GM12891 (cell line): Measurements from ENCODE around the gene FAHD1.
"Not testable (repeated sequence)": the region's sequence is repeated elsewhere in the genome, so short reads cannot be mapped to it uniquely, and the experiment has no call there.

Experiments used
- DNase-seq: peaks from one replicate; pipeline ENCODE4 v3.0.0; 2011; ENCODE audit warnings: low spot score; ENCODE audit not compliant: insufficient read length
- FAIRE-seq: peaks from 2 replicates; lab custom pipeline; 2011; peaks lifted over from hg19 to GRCh38; lab: Jason Lieb, UNC
- PAX5 ChIP-seq: IDR thresholded peaks from 2 replicates; pipeline ENCODE4 v1.6.1; 2011; ENCODE audit warnings: low read length, moderate library complexity, mild to moderate bottlenecking; ENCODE audit not compliant: insufficient read depth, severe bottlenecking
- POLR2A ChIP-seq: IDR thresholded peaks from 2 replicates; pipeline ENCODE4 v1.6.1; 2011; ENCODE audit warnings: low read depth, low read length, control low read depth
- POLR2AphosphoS5 ChIP-seq: IDR thresholded peaks from 2 replicates; pipeline ENCODE4 v1.6.1; 2011; ENCODE audit warnings: low read depth, low read length, control low read depth
- POU2F2 ChIP-seq: IDR thresholded peaks from 2 replicates; pipeline ENCODE4 v1.6.1; 2011; ENCODE audit warnings: low read depth, mild to moderate bottlenecking, control low read depth, low read length, moderate library complexity
- SPI1 ChIP-seq: IDR thresholded peaks from 2 replicates; pipeline ENCODE4 v1.6.1; 2011; ENCODE audit warnings: low read depth, low read length, control low read depth
- TAF1 ChIP-seq: IDR thresholded peaks from 2 replicates; pipeline ENCODE4 v1.6.1; 2011; ENCODE audit warnings: low read depth, low read length, control low read depth

FAHD1 gene

DNA sequence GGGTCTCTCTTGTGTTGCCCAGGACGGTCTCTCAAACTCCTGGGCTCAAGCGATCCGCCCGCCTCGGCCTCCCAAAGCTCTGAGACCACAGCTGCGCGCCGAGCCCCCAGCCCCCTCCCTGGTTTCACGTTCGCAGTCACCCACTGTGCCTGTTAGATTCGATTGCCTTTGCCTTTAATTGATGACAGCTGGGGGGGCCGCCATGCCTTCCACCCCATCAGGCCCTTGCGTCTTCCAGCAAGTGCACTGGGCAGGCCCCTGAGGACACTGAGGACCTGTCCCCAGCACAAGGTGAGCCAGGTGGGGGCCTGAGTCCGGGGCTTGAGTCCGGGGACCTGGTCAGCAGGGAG, 36.8 kb upstream of the FAHD1 start:
- no peak for FAIRE-seq
- TF ChIP-seq POU2F2 = no peak
- no peak for TF ChIP-seq POLR2AphosphoS5
- TF ChIP-seq PAX5 = no peak
- no peak for TF ChIP-seq SPI1
- no peak for TF ChIP-seq POLR2A
- no peak for TF ChIP-seq TAF1

DNA sequence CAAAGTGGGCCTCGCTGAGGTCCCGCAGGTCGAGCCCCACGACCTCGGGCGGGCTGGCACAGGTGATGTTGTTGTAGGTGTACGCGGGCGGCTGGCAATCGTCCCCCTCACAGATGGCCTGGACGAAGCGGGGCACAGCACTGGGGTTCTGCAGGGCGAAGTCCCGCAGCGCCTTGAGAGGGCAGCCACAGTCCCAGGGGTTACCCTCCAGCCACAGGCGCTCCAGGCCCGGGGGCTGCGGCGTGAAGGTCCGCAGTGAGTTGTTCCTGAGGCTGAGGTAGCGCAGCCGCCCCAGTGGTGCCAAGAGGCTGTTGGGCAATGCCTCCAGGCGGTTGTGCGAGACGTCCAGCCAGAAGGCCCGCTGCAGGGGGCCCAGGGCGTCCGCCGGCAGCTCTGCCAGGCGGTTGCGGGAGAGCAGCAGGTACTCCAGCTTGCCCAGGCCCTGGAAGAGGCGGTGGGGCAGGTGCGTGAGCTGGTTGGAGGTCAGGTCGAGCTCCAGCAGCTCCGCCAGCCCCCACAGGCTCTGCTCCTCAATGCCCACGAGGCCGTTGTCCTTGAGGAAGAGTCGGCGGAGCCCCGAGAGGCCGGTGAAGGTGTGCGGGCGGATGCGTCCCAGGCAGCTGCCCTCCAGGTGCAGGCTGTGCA, 36.3 kb upstream of the FAHD1 start:
- TF ChIP-seq SPI1 (no peak), PAX5 (no peak), POU2F2 (no peak), POLR2AphosphoS5 (no peak), POLR2A (no peak)
- DNase-seq = no peak
- FAIRE-seq = no peak

More for the DNA sequence above, 36.8 kb upstream of the FAHD1 start:
- no peak for DNase-seq

DNA sequence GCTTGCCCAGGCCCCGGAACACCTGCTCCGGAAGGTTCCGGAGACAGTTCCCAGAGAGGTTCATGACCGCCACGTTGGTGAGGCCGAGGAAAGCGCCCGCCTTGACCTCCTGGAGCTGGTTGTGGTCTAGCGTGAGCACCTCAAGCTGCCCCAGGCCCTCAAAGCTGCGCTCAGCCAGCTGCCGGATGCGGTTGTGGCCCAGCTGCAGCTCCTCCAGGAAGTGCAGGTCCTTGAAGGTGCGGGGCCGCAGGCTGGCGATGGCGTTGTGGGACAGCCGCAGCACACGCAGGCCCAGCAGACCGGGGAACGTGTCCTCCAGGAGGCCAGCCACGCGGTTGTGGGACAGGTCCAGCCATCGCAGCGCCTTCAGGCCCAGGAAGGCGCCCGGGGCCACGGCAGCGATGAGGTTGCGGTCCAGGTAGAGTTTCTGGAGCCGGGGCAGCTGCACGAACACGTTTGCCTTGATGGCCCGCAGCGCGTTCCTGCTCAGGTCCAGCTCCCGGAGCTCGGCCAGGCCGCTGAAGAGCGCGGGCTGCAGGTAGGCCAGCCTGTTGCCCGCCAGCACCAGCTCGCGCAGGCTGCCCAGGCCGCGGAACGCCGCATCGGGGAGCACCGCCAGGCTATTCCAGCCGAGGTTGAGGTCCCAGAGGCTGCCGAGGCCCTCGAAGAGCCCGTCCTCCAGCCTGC, 35.6 kb upstream of the FAHD1 start:
- TF ChIP-seq POLR2AphosphoS5 (no peak), TAF1 (no peak), POLR2A (no peak)
- FAIRE-seq (no peak), DNase-seq (no peak)

DNA sequence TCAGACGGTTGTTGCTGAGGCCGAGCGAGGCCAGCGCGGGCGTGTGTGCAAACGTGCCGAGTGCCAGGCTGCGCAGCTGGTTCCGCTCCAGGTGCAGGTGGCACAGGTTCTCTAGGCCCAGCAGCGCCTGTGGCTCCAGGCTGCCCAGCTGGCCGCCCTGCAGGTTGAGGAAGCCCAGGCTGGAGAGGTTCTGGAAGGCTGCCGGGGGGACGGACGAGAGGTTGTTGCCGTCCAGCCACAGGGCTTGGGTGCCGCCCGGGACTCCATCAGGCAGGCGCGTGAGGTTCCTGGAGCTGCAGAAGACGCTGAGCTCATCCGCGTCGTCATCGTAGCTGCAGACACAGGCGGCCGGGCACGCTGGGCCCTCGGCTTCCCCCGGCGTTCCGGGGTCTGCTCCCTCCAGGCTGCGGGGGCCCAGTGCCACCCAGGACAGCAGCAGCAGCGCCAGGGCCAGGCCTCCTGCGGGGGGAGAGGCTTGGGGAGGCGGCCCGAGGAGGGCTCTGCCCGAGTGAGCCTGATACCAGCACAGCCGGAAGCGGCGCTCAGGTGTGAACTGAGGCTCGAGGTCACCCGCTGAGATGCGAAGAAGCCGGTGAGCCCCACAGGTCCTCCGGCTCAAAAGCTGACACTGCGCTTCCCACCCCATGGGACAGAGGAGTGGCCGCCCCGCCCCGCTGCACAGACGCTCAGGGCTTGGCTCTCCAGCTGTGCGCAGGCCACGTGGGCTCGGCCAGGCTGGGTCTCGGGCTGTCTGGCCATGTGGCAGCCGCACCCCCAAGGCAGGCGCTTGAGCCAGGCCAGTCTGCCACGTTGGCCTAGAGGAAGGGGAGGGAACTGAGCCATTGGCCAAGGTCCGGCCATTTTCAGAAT, 34.8 kb upstream of the FAHD1 start:
- FAIRE-seq = no peak
- no peak for TF ChIP-seq POU2F2
- TF ChIP-seq POLR2A = no peak
- TF ChIP-seq TAF1 = no peak
- TF ChIP-seq POLR2AphosphoS5 = no peak
- no peak for TF ChIP-seq PAX5
- TF ChIP-seq SPI1 = no peak
- no peak for DNase-seq

DNA sequence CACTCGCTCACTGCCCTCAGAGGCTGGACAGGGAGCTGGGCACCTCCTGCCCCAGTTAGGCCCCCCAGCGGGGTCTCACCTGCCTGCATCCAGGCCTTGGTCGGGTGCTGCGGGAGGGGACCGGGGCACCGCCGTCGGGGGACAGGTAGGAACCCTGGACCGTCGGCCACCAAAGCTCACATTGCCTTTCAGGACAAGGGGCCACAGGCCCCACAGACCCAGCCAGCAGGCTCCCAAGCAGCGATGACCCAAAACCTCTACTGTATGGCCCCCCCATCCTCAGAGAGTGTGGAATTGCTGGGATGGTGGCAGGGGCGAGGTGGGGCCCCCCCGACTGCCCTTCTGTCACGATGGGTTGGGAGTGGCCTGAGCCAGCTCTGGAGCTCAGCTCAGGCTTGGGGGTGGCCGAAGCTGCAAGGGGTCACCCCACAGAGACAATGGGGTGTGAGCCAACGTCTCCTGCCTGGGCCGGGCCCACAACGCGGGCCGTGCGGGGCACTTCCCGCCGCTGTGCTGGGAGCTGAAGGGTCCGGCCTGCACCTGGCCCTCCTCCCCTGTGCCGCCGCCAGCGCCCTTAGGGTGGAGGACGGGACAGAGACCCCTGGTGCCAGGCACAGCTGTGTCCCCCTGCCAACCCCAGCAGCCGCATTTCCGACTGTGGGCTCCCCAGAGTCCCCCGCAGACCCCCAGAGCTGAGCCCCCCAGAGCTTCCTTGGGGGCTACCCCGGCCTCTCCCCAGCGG, 34.0 kb upstream of the FAHD1 start:
- DNase-seq (no peak), FAIRE-seq (no peak)
- TF ChIP-seq TAF1 (no peak), POLR2A (no peak), PAX5 (no peak), POU2F2 (no peak), POLR2AphosphoS5 (no peak), SPI1 (no peak)

DNA sequence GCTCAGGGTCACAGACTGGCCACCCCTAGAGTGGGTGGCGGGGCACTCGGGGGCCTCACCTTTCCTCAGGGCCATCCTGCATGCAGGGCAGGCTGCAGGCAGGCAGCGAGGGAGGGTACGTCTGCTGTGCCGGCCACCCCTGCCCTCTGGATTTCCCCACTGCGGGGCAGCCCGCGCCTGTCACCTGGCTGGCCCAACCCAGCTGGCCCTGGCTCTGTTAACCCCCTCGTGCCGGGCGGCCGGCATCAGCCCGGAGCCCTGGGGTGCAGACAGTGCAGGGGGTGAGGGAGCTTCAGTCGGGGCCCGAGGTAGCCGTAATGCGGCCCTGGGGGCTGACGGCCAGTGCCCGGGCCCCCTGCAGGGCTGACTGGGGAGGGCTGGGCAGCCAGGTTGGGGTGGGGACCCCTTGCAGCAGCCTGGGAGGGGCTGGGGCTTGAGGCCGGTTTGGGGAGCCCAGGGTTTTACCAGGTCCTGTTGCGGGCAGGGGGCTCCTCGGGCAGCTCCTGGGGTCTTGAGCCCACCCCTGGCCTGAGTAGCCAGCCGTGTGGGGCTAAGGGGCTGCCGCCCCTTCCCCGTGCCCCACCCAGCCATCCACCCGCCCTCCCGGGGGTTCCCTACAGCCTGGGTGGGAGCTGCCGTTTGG, 33.3 kb upstream of the FAHD1 start, which contains the start of gene IGFALS:
Gene IGFALS, minus strand, starts transcription at position 128 of the 643 bp plus-strand sequence. Its CDS starts 53 bp downstream, at position 75.
- no peak for DNase-seq
- no peak for FAIRE-seq
- TF ChIP-seq TAF1 (no peak), SPI1 (no peak), POU2F2 (no peak), PAX5 (no peak), POLR2A (no peak), POLR2AphosphoS5 (no peak)

DNA sequence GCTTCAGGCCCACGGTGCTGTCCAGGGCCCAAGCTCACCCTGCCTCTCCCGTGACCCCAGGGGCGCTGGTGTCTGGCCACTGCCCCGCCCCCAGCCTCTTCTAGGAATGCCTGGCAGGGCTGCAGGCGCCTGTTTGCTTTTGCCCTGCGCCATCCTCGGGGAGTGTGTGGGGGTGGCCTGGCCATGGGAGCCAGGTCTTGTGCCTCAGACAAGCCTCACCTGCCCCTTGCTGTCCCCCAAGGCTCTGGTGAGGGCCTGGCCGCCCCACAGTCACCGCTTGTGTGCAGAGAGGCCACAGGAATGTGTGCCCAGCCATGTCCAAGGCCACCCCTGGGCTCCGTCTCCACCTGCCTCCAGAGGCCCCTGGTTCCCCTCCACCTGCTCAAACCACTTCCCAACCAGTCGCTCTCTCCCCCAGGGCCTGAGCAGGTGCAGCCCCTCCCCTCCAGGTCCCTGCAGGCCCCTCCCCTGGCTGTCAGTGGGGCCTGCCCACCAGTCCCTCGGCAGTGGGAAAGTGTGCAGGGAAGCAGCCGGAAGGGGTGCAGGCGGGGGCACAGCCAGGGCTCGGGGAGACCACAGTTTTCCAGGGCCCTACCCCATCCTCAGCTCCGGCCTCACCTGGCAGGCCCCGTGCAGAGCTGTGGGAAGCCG, 32.7 kb upstream of the FAHD1 start:
- no peak for DNase-seq
- TF ChIP-seq TAF1 = no peak
- TF ChIP-seq PAX5 = no peak
- TF ChIP-seq POLR2A = no peak
- TF ChIP-seq POLR2AphosphoS5 = no peak
- no peak for TF ChIP-seq POU2F2
- TF ChIP-seq SPI1 = no peak
- no peak for FAIRE-seq

DNA sequence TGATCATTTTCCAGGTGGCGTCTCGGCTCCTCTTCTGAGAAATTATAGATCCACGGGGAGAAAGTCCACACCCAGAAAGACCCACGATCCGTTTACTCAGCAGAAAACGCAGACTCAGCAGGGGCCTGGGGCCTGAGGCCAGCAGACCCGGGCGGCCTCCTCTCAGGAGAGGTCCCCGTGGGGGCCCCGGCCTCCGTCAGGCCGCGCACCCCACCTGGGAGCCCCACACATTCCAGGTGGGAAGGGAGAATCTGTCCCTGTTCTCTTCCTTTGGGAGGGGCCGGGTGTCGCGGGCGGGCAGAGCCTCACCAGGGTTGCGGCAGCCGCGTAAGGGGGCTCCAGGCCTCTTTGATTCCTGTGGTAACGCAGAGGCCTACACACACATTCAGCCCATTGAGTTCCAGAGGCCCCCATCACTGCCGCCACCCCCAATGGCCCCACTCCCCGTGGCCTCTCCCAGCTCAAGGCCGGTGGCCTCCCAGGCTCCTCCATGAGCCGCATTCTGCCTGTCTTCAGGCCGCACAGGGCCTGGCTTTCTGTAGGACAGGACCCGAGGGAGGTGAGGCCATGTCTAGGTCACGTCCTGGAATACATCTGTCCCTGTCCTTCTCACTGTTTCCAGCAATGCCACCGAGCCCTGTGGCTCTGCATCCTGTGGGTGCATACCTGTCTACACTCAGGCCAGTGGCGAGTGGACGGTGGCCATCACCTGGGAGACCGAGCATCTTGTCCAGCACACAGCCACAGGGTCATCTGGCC, 31.9 kb upstream of the FAHD1 start:
- no peak for DNase-seq
- TF ChIP-seq POLR2A (no peak), SPI1 (no peak), PAX5 (no peak), POU2F2 (no peak), POLR2AphosphoS5 (no peak), TAF1 (no peak)
- no peak for FAIRE-seq

DNA sequence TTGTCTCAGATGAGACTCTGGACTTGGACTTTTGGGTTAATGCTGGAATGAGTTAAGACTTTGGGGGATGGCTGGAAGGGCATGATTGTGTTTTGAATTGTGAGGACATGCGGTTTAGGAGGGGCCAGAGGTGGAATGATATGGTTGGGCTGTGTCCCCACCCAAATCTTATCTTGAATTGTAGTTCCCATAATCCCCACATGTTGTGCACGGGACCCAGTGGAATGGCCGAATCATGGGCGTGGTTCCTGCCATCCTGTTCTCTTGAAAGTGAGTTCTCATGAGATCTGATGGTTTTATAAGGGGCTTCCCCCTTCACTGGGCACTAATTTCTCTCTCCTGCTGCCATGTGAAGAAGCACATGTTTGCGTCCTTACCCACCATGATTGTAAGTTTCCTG, 27.7 kb upstream of the FAHD1 start:
- not testable (repeated sequence) for FAIRE-seq, DNase-seq
